ENCODE data around the gene ANKRD30A.

- TF ChIP-seq, protein P1, sequence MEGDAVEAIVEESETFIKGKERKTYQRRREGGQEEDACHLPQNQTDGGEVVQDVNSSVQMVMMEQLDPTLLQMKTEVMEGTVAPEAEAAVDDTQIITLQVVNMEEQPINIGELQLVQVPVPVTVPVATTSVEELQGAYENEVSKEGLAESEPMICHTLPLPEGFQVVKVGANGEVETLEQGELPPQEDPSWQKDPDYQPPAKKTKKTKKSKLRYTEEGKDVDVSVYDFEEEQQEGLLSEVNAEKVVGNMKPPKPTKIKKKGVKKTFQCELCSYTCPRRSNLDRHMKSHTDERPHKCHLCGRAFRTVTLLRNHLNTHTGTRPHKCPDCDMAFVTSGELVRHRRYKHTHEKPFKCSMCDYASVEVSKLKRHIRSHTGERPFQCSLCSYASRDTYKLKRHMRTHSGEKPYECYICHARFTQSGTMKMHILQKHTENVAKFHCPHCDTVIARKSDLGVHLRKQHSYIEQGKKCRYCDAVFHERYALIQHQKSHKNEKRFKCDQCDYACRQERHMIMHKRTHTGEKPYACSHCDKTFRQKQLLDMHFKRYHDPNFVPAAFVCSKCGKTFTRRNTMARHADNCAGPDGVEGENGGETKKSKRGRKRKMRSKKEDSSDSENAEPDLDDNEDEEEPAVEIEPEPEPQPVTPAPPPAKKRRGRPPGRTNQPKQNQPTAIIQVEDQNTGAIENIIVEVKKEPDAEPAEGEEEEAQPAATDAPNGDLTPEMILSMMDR (IDR thresholded peaks at IDR 0.05; ENCODE audit: poor library complexity, severe bottlenecking), result no peak
- no peak for TF ChIP-seq REST (IDR thresholded peaks at IDR 0.05; ENCODE audit: borderline replicate concordance)
Observed at GRCh38 chr10:37390926-37391325, 265.5 kb downstream of the ANKRD30A start.

All from neural cell (in vitro differentiated cells).